HG03469 (cell line): ENCODE results near the gene PDE6C.

ENCODE experiments used
- ATAC-seq: cut with Tn5 transposase; IDR thresholded peaks from one replicate; pipeline ENCODE4 v1.9.1; 2021; ENCODE audit warnings: mild to moderate bottlenecking, moderate library complexity, moderate number of reproducible peaks; ENCODE audit not compliant: unreplicated experiment

The PDE6C gene

DNA sequence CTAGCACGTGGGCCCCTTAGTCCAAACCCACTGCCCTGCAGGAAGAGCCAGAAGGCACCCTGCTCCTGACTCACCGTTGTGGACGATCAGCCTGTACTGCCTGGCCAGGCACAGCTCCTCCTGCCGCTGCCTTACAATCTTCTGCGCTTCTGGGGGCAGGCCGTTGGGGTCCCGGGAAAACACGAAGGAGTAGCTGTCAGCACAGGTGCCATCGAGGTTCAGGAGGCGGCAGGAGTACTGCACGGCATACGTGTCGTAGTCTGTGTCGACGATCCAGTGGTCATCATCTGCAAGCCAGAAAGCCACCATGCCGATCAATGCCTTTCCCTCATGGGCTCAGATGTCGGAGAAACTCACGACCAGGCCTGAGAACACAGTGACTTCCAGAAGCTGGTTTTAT, 18.6 kb upstream of the PDE6C start:
- ATAC-seq, result no peak

DNA sequence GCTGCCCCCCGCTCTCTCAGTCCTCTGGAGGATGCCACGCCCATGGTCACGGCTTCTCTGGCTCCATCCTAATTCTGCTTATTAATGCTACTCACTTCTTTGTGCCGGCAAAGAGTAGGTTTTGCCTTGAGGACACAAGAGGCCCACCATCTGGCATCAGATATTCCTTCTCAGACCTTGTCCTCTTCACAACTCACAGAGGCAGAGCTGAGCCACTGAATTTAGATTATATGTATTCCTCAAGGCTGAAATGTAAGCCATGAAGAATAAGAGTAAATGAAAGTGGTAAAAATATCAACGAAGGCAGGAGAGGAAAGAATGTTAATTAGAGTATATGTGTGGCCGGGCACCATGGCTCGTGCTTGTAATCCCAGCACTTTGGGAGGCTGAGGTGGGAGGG, 17.8 kb upstream of the PDE6C start:
- no peak for ATAC-seq

DNA sequence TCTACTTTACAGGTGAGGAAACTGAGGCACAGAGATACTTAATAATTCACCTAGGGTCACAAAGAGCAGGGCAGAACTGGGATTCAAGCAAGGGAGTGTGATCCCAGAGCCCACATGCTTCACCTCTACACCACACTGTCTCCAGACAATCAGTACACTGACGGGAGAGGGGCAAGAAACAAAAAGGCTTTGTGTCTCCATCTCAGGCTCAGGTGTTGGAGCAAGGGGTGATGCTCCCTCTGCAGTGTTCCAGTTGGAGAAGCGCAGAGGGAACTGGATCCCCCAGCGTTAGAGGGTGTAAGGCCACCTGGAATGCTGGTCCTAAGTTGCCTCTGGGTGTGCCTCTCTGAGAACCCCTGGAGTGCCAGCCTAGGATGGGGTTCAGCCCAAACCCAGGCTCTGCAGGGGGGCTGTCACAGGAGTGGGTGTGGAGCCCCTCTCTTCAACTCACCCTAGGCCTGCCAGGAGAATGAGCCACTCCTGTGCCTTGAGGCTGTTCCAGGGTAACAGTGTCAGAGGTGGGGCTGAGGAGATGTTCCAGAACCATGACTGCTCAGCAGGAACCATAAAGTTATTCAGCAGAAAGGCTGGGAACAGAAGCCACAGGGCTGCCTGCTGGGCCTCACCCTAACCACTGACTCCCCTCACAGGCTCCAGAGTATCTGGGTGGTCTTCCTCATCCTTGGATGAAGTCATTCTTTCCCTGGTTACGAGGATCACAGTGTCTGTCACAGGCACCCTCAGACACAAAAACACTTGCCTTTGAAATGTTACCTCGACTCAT, 16.8 kb upstream of the PDE6C start:
- ATAC-seq, result no peak

DNA sequence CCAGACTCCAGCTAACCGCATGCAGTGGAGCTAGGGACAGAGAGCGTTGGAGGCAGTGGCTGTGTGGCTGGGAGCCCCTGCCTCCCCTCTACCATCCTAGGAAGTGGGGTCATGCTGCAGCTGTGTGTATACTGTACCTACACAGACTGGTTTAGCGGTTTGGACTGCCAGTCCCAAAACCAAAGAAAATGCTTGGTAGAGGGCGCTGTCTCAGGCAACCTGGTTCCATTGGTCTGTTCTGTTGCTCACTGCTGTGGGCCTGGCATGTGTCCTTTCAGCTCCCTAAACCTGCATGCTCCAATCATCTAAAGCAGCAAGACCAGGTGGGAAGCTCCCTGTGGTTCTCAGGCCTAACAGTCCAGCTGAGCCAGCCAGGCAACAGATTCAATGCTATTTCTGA, 15.8 kb upstream of the PDE6C start:
- ATAC-seq, result no peak

DNA sequence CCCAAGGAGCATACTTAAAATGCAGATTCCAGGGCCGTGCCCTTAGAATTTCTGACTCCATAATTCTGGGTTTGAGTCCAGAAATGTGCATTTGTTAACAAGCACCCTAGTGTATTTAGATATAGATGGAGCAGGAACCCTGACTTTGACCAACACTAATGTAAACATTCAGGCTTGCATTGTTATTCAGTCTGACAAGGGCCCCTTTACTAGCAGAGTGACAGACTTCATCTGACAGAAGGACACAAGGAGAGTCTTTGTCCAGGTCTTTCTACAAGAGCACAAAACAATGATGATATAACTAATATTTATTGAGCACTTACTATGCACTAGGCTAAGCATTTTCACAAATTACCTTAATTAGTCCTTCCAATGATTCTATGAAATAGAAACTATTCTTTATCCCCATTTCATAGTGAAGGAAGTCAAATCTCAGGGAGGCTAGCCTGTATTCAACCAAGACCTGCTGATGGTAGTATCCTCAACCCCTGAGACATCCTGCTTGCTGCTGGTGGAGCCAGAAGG, 15.2 kb upstream of the PDE6C start:
- ATAC-seq, result no peak

DNA sequence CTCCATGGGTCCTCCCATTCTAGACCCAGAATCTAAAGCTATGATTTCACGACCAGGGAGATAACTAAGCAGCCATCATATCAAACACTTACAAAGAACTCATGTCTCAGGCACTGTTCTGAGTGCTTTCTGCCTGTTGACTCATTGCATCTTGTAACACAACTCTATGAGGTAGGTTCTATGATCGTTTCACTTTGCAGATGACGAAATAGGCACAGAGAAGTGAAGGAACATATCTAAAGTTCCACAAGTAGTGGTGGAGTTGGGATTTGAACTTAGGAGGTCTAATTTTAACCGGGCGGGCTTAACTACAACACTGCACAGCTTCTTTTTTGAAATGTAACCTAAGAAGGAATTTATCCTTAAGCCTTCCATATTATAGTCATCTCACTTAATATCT, 14.2 kb upstream of the PDE6C start:
- ATAC-seq, result no peak

DNA sequence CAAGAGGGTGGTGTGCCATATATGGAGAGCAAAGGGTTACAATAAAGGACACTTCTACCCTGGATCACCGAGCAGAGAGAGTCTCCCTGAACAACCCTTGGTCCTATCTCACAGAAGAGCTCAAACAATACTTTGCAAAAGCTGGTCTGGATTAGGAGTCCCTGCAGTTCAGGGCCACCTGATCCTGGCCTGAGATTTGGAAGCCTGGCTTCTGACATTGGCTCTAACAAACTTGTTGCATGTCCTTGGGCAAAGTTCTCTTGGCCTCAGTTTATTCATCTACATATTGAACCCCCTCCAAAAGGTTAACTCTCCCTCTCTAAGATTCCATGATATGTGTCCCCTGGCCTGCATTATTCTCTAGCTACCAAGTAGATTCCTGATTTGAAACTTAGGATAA, 13.0 kb upstream of the PDE6C start:
- ATAC-seq, result no peak

DNA sequence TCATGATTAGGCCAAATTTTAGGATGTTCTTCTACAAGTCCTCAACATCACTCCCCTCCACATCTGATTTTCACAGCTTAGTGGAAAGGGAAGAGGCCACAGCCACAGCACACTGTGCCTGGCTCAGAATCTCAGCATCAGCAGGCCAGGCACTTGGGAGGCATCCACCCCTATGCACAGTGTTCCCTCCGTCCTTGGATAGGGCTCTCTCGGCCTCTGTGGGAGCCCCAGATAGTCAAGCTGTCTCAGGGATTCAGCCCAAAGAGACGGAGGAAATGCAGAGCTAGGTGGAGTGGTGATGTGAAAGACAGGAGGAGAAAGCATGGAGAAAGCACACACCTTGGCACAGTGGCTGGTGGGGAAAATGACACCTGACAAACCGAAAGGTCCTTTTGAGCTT, 12.6 kb upstream of the PDE6C start:
- ATAC-seq, result no peak

DNA sequence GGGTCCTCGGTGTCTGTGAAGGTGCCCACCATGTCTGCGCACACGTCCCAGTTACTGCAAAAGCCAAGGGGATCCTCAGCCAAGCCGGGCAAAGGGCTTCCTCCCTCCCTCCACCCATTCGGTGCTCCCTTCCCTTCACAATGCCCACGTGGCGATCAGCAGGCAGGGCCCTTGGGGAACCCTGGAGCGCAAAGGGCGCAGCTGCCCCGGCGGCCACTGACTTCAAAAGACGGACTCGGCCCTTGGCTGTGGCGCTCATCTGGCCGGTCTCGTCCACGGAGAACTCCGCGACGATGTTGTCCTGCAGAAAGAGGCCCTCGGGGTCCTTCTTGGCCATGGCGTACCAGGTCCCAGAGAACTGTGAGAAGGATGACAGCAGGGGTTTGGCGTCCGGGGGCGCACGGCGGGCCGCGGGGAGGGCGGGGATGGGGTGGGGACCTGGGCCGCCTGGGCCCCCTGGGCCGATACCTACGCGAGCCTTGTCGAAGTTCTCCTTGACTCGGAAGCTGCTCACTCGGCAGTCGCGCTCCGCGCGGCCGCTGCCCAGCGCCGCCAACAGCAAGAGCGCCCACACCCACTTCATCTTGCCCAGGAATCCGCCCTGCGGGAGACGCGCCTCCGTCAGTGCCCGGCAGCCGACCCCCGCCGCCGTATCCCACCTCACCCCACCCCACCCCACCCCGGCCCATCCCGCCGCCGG, 11.7 kb upstream of the PDE6C start:
- no peak for ATAC-seq

DNA sequence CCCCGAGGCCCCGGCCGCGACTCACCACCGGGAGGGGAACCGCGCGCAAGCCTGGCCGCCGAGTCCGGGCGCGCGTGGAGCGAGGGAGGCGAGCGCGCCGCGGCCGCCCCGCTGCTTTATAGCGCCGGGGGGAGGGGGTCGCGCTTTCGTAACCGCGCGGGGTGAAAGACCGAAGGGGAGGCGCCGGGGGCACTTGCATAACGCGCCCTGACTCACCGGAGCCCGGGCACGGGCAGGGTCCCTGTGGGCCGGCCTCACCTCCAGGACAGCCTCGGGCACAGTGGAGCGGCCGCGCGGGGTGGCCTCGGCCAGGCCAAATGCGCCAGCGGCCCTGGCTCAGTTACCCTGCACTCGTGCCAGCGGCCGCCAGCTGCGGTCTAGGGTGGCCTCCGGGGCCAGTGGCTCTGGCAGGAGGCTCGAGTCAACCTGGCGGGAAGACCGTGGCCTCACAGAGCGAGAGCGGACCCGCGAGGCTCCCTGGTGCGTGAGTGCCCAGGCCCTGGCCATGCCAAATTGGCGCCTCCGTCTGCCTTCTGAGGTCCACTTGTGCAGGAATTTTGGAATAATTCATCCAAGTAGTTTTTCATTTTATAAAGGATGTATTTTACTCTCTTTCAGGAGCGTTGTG, 11.1 kb upstream of the PDE6C start, which contains the start of gene RBP4:
Gene RBP4 (minus strand): TSS at position 90 of the 628 bp plus-strand sequence. CDS start 207 bp downstream, outside the sequence.
- no peak for ATAC-seq

DNA sequence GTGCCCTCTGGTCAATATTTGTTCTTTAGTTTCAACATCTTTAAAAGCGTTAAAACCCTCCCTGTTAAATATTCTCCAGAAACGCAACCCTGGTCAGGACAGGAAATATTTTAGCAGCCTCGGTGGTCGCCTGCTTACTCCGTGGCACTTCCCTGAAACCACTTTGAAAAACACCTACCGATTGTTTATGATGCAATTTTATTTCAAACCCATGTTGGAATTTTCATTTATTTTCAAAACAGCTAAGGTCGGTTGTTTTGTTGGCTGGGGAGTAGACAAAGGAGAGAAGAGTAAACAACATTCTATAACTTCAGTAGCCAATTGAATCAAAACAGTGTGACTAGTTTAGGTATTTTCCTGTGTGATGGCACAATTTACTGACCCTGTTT, 10.6 kb upstream of the PDE6C start:
- ATAC-seq, result no peak

DNA sequence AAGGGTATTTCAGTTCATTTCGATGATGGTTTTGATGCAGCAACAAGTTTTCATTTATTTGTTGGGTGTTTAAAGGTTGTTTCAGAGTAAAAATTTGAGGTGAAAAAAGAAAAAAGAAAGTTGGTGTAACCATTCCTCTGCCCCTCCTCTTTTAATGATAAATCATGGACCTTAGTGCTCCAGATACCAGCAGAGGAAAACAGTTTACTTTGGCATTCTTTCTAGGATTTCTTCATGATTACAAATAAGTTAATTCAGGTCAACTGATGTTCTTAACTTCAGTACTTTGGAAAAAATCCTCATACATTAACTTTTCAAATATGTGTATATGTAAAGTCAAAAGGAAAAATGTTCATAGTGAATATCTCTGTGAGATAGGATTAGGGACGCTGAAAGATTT, 9.3 kb upstream of the PDE6C start:
- no peak for ATAC-seq

DNA sequence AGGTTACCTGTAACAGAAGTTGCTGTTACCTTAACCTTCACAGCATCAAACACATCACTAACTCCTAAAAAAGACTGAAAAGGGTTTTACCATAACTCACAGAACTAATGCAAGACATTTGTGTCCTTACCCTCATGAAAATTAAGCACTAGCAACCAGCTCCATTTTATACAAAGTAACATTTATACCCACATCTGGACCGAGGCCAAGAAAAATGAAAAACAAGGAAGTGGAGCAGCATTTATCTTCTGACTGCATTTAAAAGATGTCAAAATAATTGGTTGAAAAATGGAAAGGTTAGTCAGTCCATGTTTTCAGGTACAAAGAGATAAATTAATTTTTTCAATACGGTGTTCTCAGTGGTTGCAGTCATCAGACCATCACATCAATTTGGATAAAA, 8.2 kb upstream of the PDE6C start:
- ATAC-seq, result no peak

DNA sequence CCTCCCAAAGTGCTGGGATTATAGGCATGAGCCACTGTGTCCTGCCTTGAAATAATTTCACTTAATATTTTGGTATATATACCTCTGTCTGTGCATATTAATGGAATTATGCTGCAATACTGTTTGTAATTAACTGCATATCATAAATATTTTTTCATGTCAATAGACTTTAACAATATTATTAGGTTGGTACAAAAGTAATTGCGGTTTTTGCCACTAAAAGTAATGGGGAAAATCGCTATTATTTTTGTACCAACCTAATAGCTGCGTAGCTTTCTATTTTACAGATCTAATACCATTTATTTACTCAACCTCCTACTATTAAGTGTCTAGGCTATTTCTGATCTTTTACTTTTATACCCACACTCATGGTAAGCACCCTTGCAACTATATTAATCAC, 3.9 kb upstream of the PDE6C start:
- no peak for ATAC-seq

DNA sequence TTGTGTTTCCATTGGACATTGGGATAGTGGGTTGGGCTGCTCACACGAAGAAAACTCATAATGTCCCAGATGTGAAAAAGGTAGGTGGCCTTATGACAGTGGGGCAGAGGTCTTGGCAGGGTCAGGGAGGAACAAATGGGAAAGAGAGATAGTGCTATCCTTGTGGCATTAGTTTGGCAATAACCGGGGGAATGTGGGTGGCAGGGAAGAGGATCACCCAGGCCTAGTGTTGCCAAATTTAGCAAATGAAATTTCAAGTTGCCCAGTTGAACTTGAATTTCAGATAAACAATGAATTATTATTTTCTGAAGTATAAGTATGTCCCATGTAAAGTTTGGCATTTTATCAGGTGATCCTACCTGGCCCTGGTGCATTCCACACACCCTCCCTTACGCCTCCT, 789 bp downstream of the PDE6C start:
- no peak for ATAC-seq

DNA sequence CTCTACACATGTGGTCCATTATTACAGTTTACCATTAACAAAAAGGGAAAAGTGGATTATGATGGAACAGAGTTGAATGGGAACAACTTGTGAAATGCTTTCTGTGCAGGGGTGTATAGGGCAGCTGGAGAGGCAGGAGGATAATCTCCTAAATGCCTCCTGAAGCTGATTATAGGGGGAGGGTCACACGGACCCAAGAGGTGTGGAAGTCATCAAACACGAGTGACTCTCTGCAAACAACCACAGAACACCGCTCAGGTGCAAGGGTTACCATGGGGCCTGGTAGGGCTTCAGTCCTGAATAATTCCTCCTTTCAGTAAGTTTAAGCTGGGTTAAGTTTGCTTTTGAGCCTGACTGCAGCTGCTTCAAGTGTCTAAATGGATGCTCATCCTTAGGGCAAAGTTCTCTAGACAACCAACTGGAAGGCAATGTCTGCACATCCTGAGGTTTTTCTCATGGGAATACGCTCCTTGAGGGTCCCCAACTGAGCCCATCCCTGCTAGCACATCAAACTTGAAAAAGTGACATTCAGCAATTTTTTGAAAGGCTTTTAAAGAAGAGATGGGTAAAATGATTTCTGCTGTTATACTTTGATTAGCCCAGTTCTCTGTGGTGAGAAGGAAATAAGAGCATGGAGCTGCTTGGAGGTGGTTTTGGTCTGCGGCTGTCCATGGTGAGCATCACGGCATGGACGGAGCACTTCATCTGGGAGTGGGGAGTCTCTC, 1.9 kb downstream of the PDE6C start:
- ATAC-seq, result no peak

DNA sequence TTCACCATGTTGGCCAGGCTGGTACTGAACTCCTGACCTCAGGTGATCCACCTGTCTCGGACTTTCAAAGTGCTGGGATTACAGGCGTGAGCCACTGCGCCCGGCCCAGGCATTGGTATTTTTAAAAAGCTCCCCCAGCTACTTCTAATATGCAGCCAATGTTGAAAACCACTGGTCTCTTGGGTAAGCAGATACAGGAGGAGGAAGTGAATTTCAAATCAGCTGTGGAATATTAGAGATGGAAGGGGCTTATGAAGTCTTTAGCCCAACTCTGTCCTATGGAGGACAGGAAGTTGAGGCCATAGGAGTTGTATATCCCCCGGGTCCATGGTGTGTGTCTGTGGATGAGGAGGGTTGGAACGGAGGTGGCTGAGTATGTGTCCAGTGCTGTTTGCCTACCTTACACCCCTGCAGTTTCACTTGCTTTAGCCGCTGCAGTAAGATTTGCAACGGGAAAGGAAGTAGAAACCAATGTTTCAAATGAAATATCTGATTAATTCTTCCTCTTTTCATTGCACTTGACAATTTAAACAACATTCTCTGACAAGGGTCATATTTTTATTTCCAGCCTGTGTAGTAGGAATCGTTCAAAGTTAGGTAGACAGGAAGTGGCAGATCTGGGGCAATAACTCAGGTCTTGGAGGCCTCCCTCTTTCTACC, 3.4 kb downstream of the PDE6C start:
- no peak for ATAC-seq

DNA sequence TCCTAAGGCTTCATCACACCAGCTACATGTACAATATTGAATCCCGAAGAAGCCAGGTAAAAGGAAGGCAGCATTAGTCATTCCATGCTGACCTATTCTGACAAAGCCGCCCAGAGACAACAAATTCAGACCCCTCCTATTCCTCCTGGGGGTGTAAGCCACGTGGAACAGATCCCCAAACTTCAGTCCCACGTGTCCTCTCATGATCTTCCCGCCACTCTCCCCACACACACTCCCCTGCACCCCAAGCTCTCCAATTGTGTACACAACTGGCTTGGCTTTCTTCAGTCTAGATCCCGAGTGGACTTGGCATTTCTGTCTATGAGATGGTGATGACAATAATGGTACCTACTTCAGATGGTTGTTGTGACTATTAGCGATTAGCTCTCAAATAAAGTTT, 8.6 kb downstream of the PDE6C start:
- no peak for ATAC-seq

DNA sequence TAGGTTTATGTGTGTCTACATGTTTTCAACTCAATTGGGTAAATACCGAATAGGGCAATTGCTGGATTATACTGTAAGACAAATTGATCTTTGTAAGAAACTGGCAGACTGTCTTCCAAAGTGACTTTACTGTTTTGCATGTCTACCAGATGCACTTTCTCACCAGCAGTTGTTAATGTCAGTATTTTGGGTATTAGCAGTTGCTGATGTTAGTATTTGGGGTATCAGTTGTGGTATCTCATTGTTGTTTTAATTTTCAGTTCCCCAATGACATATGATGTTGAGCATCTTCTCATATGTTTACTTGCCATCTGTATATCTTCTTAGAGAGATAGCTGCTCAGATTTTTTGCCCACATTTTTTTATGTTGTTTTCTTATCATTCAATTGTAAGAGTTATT, 10.6 kb downstream of the PDE6C start:
- no peak for ATAC-seq

DNA sequence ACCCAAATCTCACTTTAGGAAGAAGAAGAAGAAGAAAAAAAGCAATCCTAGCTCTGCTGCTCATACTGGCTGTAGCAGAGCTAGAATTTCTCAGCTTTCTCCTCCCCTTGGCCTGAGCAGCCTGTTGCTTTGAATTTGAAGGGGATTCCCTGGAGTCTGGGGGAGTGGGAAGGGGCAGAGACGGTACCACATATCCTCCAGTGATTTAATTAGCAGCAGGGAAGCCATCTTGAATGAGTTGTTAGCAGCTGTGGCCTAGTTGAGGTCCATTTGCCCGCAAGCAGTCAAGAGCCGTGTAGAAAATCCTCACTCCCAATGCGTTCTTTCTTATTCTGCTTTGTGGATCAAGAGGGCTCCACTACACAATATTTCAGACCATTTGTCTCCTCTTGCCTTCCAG, 16.5 kb downstream of the PDE6C start:
- no peak for ATAC-seq
